Measurements from ENCODE around the gene IL34.
A peak's percentile ranks its signal among the peaks of the same experiment; 100 is the strongest.

DNA sequence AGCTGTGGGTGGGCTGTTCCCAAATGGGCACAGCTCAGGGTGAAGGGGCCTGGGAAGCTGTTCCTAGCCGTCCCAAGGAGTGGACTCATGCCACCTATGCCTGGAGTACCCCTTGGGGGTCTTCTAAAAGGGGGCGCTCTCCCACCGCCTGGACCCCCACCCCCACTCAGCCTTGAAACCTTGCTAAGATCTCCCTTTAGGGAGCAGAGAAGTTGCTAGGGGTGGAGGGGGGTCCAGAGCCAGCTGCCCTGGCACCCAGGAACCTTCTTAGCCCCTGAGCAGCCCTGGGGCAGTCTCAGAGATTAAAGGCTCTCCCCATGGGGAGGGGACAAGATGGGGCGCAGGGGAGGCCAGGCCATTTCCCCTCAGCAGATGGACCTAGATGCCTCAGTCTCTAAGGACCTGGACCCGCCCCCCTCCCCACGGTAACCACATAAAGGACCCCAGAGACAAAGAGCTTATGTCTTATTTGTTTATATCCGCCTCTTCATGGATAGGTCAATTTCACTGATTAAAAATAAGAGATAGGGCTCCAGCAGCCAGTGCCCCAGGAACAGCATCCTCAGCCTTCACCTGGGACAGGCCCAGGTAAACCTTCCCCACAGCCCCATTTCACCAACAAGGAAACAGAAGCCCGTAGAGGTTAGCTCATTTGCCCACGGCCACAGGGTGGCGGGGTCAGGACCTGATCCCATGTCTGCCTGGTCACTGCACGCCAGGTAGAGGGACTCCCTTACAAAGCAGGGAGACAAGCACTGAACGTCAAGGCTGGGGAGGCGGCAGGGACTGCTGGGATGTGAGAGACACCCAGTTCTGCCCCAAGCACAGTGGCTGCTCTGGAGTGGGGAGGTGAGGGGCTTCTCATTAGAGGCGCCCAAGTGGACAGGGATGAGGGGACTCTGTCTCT, 36.1 kb downstream of the IL34 start:
- TF ChIP-seq EZH2phosphoT487 (IDR thresholded peaks at IDR 0.05) (no peak), EZH2 (IDR thresholded peaks at IDR 0.05) (no peak)
- TF ChIP-seq, protein P1, sequence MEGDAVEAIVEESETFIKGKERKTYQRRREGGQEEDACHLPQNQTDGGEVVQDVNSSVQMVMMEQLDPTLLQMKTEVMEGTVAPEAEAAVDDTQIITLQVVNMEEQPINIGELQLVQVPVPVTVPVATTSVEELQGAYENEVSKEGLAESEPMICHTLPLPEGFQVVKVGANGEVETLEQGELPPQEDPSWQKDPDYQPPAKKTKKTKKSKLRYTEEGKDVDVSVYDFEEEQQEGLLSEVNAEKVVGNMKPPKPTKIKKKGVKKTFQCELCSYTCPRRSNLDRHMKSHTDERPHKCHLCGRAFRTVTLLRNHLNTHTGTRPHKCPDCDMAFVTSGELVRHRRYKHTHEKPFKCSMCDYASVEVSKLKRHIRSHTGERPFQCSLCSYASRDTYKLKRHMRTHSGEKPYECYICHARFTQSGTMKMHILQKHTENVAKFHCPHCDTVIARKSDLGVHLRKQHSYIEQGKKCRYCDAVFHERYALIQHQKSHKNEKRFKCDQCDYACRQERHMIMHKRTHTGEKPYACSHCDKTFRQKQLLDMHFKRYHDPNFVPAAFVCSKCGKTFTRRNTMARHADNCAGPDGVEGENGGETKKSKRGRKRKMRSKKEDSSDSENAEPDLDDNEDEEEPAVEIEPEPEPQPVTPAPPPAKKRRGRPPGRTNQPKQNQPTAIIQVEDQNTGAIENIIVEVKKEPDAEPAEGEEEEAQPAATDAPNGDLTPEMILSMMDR (IDR thresholded peaks at IDR 0.05) = peak; percentile 4

Data from neural progenitor cell (in vitro differentiated cells).